ENCODE results near the gene NPIPB4.
"Not testable (repeated sequence)": the region's sequence is repeated elsewhere in the genome, so short reads cannot be mapped to it uniquely, and the experiment has no call there.

GRCh38 chr16:21835747-21836146 lies 21.8 kb downstream of the NPIPB4 start:
- not testable (repeated sequence) for TF ChIP-seq SKIL (IDR thresholded peaks at IDR 0.05; ENCODE audit: low read depth, poor library complexity, severe bottlenecking); USF1 (IDR thresholded peaks at IDR 0.05; ENCODE audit: borderline replicate concordance, extremely low read length, insufficient read depth, low read depth, low read length); CTCF (IDR thresholded peaks at IDR 0.05 in 2 of 3, conservative IDR thresholded peaks at IDR 0.05 in 1 of 3; ENCODE audit: control insufficient read depth in 2 of 3, extremely low read depth in 1 of 3, insufficient read depth in 1 of 3, low read depth in 3 of 3, low read length in 3 of 3); ZBTB40 (IDR thresholded peaks at IDR 0.05; ENCODE audit: borderline replicate concordance); ESRRA (IDR thresholded peaks at IDR 0.05; ENCODE audit: low read length); SMC3 (IDR thresholded peaks at IDR 0.05; ENCODE audit: borderline replicate concordance, low read length); NFIC (IDR thresholded peaks at IDR 0.05; ENCODE audit: low read depth, low read length); ATF2 (IDR thresholded peaks at IDR 0.05; ENCODE audit: low read length); ATF3 (IDR thresholded peaks at IDR 0.05; ENCODE audit: borderline replicate concordance, extremely low read depth, low read depth, low read length); EZH2 (IDR thresholded peaks at IDR 0.05; ENCODE audit: borderline replicate concordance, control insufficient read depth, low read depth, low read length)
